K562 (cell line): Measurements from ENCODE around the gene SLC27A2. TPM values are rescaled to one million over a fixed set of nuclear protein-coding genes. Genes with fewer than 3 reads are reported as not detected.

Experiments used
- CCNT2 ChIP-seq: IDR thresholded peaks from 2 replicates; pipeline ENCODE4 v1.6.1; 2011; ENCODE audit warnings: borderline replicate concordance, low read depth, mild to moderate bottlenecking, moderate library complexity, mixed read lengths, low read length; ENCODE audit not compliant: insufficient read length; ENCODE audit errors: extremely low read depth
- ELF1 ChIP-seq: fragments of 200-800 bp; sonication (Bioruptor generic); IDR thresholded peaks from 2 replicates; pipeline ENCODE4 v1.6.1; 2016; ENCODE audit warnings: missing genetic modification characterization, missing compliant biosample characterization
- ERF ChIP-seq: fragments of 450-650 bp; formaldehyde crosslinking; IDR thresholded peaks from 2 replicates; pipeline ENCODE4 v1.4.0; 2020; ENCODE audit warnings: mild to moderate bottlenecking, mixed read lengths
- ETV6 ChIP-seq, 3 experiments: fragments of 150-350 bp in 1 of 3; sonication (generic) in 1 of 3; formaldehyde crosslinking in 1 of 3; IDR thresholded peaks; 2 replicates each; pipeline versions ENCODE4 v1.6.1 to v1.8.0; 2014 to 2022; ENCODE audit warnings: borderline replicate concordance in 2 of 3, low read depth in 2 of 3, antibody characterized with exemption in 1 of 3, low read length in 1 of 3, mild to moderate bottlenecking in 1 of 3, missing genetic modification reagents in 1 of 3
- GMEB1 ChIP-seq: fragments of 250-450 bp; sonication (Bioruptor Pico); IDR thresholded peaks from 2 replicates; pipeline ENCODE4 v1.4.0; 2020; ENCODE audit warnings: mild to moderate bottlenecking
- JUND ChIP-seq, 2 experiments: IDR thresholded peaks; 2 replicates in 1 of 2; 3 replicates in 1 of 2; pipeline ENCODE4 v1.6.1; 2011; ENCODE audit warnings: borderline replicate concordance in 2 of 2, low read depth in 2 of 2, low read length in 2 of 2, improper control_type of control experiment in 1 of 2, missing biosample characterization in 1 of 2, missing genetic modification characterization in 1 of 2, missing genetic modification reagents in 1 of 2
- LARP7 ChIP-seq: fragments of 450-650 bp; IDR thresholded peaks from 2 replicates; pipeline ENCODE4 v1.6.1; 2016
- MBD2 ChIP-seq: sonication (generic); IDR thresholded peaks from 2 replicates; pipeline ENCODE4 v1.6.1; 2016; ENCODE audit warnings: low read depth, borderline replicate concordance
- NCOA4 ChIP-seq: fragments of 450-650 bp; IDR thresholded peaks from 2 replicates; pipeline ENCODE4 v1.6.1; 2018; ENCODE audit warnings: mild to moderate bottlenecking; ENCODE audit not compliant: partially characterized antibody
- NUFIP1 ChIP-seq: fragments of 450-650 bp; IDR thresholded peaks from 2 replicates; pipeline ENCODE4 v1.6.1; 2018; ENCODE audit not compliant: partially characterized antibody
- PTTG1 ChIP-seq: fragments of 450-650 bp; IDR thresholded peaks from 2 replicates; pipeline ENCODE4 v1.6.1; 2016; ENCODE audit warnings: low read depth, mild to moderate bottlenecking, missing genetic modification characterization, missing compliant biosample characterization
- RBM17 ChIP-seq: fragments of 200-400 bp; formaldehyde crosslinking; IDR thresholded peaks from 2 replicates; pipeline ENCODE4 v1.6.1; 2017; ENCODE audit warnings: low read depth, mild to moderate bottlenecking, low read length, borderline replicate concordance
- RCOR1 ChIP-seq, 2 experiments: IDR thresholded peaks; 2 replicates each; pipeline ENCODE4 v1.6.1; 2012; ENCODE audit warnings: low read depth in 2 of 2, low read length in 2 of 2, borderline replicate concordance in 1 of 2, improper control_type of control experiment in 1 of 2
- SMAD2 ChIP-seq: fragments of 150-350 bp; IDR thresholded peaks from 2 replicates; pipeline ENCODE4 v1.6.1; 2014; ENCODE audit warnings: low read depth, mild to moderate bottlenecking, low read length
- STAG1 ChIP-seq: sonication (generic); formaldehyde crosslinking; IDR thresholded peaks from 2 replicates; pipeline ENCODE4 v1.5.0; 2020; ENCODE audit warnings: missing genetic modification reagents, borderline replicate concordance
- TAF15 ChIP-seq: fragments of 200-400 bp; formaldehyde crosslinking; IDR thresholded peaks from 2 replicates; pipeline ENCODE4 v1.6.1; 2017; ENCODE audit warnings: mild to moderate bottlenecking, low read depth, low read length, moderate library complexity
- TFAP4 ChIP-seq: sonication (generic); formaldehyde crosslinking; IDR thresholded peaks from 2 replicates; pipeline ENCODE4 v1.8.0; 2022; ENCODE audit warnings: missing genetic modification reagents, mild to moderate bottlenecking, moderate library complexity, borderline replicate concordance
- ZBTB7A ChIP-seq: IDR thresholded peaks from 2 replicates; pipeline ENCODE4 v1.6.1; 2011; ENCODE audit warnings: low read depth, mild to moderate bottlenecking, low read length, moderate library complexity, borderline replicate concordance; ENCODE audit not compliant: control insufficient read depth
- ZC3H11A ChIP-seq: IDR thresholded peaks from 2 replicates; pipeline ENCODE4 v1.6.1; 2012; ENCODE audit warnings: low read depth, low read length, improper control_type of control experiment
- ZNF75A ChIP-seq: fragments of 450-650 bp; formaldehyde crosslinking; IDR thresholded peaks from 2 replicates; pipeline ENCODE4 v1.4.0; 2020; ENCODE audit warnings: mild to moderate bottlenecking
- polyA plus RNA-seq, 8 experiments: library from polyadenylated mRNA; depleted of rRNA in 4 of 8; stranded (reverse) in 5 of 8; unstranded in 3 of 8; fragments of >200 nt; fragmentation: Nextera tagmentation in 2 of 8; fragmentation: Illumina TruSeq in 1 of 8; extraction: Ambion mirVana in 2 of 8; extraction: Trizol in 1 of 8; gene quantifications; 2 replicates each; pipeline versions ENCODE4 v1.2.1 to v1.2.3, GENCODE V29; 2011 to 2014; ENCODE audit warnings: inconsistent platforms in 1 of 8, missing spikeins in 1 of 8
- total RNA-seq, 7 experiments: library from RNA; depleted of rRNA in 6 of 7; stranded (reverse); fragments of >200 nt in 6 of 7; fragmentation: Illumina TruSeq in 2 of 7; extraction: Trizol in 2 of 7; gene quantifications; 2 replicates each; pipeline versions ENCODE4 v1.2.1 to v1.2.3, GENCODE V29; 2011 to 2021; ENCODE audit warnings: low replicate concordance in 1 of 7
- TF ChIP-seq, protein P1 (sequence below): fragments of 250-450 bp; sonication (Bioruptor Pico); IDR thresholded peaks from 2 replicates; pipeline ENCODE4 v1.8.0; 2021; ENCODE audit warnings: moderate library complexity, mild to moderate bottlenecking, inconsistent platforms
- TF ChIP-seq, protein P2 (sequence below): fragments of 250-450 bp; sonication (Bioruptor Pico); IDR thresholded peaks from 2 replicates; pipeline ENCODE4 v1.8.0; 2022; ENCODE audit warnings: inconsistent platforms

Gene SLC27A2
- total and polyA plus RNA-seq, 9 of the 15 experiments (the other 6 are each of a cell fraction or from before 2014, with no cell fraction given), result 4.9 to 38.0 (median 22.7) TPM

DNA sequence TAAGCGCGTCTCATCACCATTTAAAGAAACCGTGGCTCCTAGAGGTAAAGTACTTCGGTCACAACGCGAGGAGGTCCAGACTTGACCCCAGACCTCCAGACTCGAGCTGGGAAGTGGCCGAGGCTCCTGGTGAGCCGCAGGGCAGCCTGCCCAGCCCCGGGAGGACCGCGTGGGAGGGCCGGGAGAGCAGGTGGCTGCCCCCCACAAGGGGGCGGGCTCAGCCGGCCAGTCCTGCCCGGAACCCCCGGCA is at the start of gene SLC27A2 (continued):
- TF ChIP-seq, protein P1, sequence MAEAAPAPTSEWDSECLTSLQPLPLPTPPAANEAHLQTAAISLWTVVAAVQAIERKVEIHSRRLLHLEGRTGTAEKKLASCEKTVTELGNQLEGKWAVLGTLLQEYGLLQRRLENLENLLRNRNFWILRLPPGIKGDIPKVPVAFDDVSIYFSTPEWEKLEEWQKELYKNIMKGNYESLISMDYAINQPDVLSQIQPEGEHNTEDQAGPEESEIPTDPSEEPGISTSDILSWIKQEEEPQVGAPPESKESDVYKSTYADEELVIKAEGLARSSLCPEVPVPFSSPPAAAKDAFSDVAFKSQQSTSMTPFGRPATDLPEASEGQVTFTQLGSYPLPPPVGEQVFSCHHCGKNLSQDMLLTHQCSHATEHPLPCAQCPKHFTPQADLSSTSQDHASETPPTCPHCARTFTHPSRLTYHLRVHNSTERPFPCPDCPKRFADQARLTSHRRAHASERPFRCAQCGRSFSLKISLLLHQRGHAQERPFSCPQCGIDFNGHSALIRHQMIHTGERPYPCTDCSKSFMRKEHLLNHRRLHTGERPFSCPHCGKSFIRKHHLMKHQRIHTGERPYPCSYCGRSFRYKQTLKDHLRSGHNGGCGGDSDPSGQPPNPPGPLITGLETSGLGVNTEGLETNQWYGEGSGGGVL (CRISPR knock-in tag), result no peak
- peak; percentile 80 for TF ChIP-seq TFAP4 (CRISPR knock-in tag)
- TF ChIP-seq RBM17, result no peak
- TF ChIP-seq, protein P2, sequence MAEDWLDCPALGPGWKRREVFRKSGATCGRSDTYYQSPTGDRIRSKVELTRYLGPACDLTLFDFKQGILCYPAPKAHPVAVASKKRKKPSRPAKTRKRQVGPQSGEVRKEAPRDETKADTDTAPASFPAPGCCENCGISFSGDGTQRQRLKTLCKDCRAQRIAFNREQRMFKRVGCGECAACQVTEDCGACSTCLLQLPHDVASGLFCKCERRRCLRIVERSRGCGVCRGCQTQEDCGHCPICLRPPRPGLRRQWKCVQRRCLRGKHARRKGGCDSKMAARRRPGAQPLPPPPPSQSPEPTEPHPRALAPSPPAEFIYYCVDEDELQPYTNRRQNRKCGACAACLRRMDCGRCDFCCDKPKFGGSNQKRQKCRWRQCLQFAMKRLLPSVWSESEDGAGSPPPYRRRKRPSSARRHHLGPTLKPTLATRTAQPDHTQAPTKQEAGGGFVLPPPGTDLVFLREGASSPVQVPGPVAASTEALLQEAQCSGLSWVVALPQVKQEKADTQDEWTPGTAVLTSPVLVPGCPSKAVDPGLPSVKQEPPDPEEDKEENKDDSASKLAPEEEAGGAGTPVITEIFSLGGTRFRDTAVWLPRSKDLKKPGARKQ (CRISPR knock-in tag), result no peak
- no peak for TF ChIP-seq JUND (IDR thresholded peaks at IDR 0.05; ENCODE audit: borderline replicate concordance, low read depth, low read length)
- TF ChIP-seq JUND (tag; IDR thresholded peaks at IDR 0.05; ENCODE audit: borderline replicate concordance, low read depth, low read length), result no peak; the same call in 2 of the 3 replicates
- TF ChIP-seq ZBTB7A, result peak; percentile 67; the same call in 1 of the 2 replicates
- no peak for TF ChIP-seq ETV6 (IDR thresholded peaks at IDR 0.05; ENCODE audit: borderline replicate concordance in 1 of 2, low read depth in 2 of 2, low read length in 1 of 2)
- TF ChIP-seq ETV6 (CRISPR knock-in tag; IDR thresholded peaks at IDR 0.05; ENCODE audit: borderline replicate concordance), result peak; percentile 62; the same call in 1 of the 2 replicates
- no peak for TF ChIP-seq LARP7
- TF ChIP-seq ZC3H11A, result no peak
- TF ChIP-seq GMEB1 (CRISPR knock-in tag), result no peak
- no peak for TF ChIP-seq NUFIP1
- 0 out of 2 replicates have a peak, but pooled peaks have one; percentile 17 for TF ChIP-seq ELF1 (tag)
- TF ChIP-seq TAF15, result no peak
- TF ChIP-seq STAG1 (CRISPR knock-in tag), result peak; percentile 54; the same call in 1 of the 2 replicates
- TF ChIP-seq CCNT2, result peak; percentile 75
- no peak for TF ChIP-seq NCOA4
- TF ChIP-seq ERF (CRISPR knock-in tag), result no peak
- no peak for TF ChIP-seq ZNF75A (CRISPR knock-in tag)
- TF ChIP-seq MBD2, result no peak
- TF ChIP-seq SMAD2, result no peak
- no peak for TF ChIP-seq PTTG1 (tag)
- TF ChIP-seq RCOR1 (IDR thresholded peaks at IDR 0.05; ENCODE audit: borderline replicate concordance in 1 of 2, low read depth in 2 of 2, low read length in 2 of 2), result peak in 1 of 2 experiments; percentile 51; a peak in 1 of 4 replicates
